SH-SY5Y (cell line): Measurements from ENCODE around the gene CCN5.

Source experiments
- GATA2 ChIP-seq: IDR thresholded peaks from 2 replicates; pipeline ENCODE4 v1.6.1; 2011; ENCODE audit warnings: mild to moderate bottlenecking, low read depth, low read length
- GATA3 ChIP-seq: IDR thresholded peaks from 2 replicates; pipeline ENCODE4 v1.6.1; 2011; ENCODE audit warnings: low read depth, mild to moderate bottlenecking, low read length, moderate library complexity

DNA sequence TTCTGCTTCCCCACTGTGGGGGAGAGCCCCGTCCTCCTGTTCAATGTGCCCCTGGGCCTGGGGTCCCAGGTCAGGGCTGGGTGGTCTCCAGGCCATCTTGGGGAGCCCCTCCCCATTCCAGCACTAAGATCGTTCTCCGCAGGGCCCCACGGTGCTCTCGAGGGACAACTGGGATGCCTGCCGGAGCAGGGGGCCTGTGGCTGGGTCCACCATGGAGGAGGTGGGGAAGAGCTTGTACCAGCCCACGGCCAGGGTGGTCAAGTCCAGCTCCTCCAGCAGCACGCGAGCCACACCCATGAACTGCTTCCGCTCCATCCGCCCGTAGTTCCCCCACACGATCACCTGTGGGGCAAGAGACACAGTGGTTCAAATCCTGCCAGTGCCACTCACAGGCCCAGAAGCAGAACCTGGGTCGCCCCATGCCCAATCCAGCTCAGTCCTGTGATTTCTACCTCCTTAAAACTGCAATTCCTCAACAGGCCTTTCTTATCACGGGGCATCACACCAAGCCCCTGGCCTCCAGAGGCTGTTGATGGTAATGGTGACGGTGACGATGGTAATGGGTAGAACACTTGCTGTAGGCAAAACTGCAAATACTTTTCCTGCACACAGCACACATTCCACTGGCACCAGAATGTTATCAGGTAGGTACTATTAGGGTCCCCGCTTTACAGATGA lies 41.0 kb downstream of the CCN5 start:
- TF ChIP-seq GATA3 (no peak), GATA2 (no peak)
